IMR-90 (cell line): Measurements from ENCODE around the gene ANKRD33B. TPM values are rescaled to one million over a fixed set of nuclear protein-coding genes. Genes with fewer than 3 reads are reported as not detected.

ENCODE experiments used
- ATAC-seq: fragments of 200-7000 bp; cut with Tn5 transposase; 2 replicates; pipeline ENCODE4 v1.9.1; 2020; ENCODE audit warnings: low read depth, mild to moderate bottlenecking, moderate library complexity
- BruUV-seq: library from RNA; stranded (reverse); fragments of 400-500 nt; replicated peaks from 2 replicates; lab custom pipeline; 2021; lab: Mats Ljungman, UMichigan
- CTCF ChIA-PET: fragments of 300-600 bp; formaldehyde crosslinking; extraction: SDS; loops from one replicate; lab custom pipeline; 2021; ENCODE audit warnings: antibody characterized with exemption; lab: Yijun Ruan, JAX
- POLR2A ChIA-PET: fragments of 300-600 bp; sonication (Branson Sonifier 250); formaldehyde crosslinking; loops from one replicate; lab custom pipeline; 2022; ENCODE audit warnings: antibody characterized with exemption; ENCODE audit not compliant: unreplicated experiment; lab: Charles Lee
- DNase-seq: peaks from one replicate; pipeline ENCODE4 v3.0.0; 2013
- H2AFZ ChIP-seq: replicated peaks from 2 replicates; pipeline ENCODE3; 2013; ENCODE audit warnings: low read length, mild to moderate bottlenecking; ENCODE audit not compliant: poor library complexity
- H2AK5ac ChIP-seq: 2 replicates; pipeline ENCODE4 v1.6.1; 2013; ENCODE audit warnings: low read depth, low read length, inconsistent platforms
- H2AK9ac ChIP-seq: replicated peaks from 2 replicates; pipeline ENCODE3; 2013; ENCODE audit warnings: mild to moderate bottlenecking, low read depth, low read length, moderate library complexity; ENCODE audit not compliant: poor library complexity
- H2BK120ac ChIP-seq: 2 replicates; pipeline ENCODE4 v1.6.1; 2013; ENCODE audit warnings: low read depth, low read length, inconsistent platforms
- H2BK15ac ChIP-seq: 3 replicates; pipeline ENCODE4 v1.6.1; 2013; ENCODE audit warnings: low read depth, low read length, inconsistent platforms
- H2BK20ac ChIP-seq: 2 replicates; pipeline ENCODE4 v1.6.1; 2013; ENCODE audit warnings: low read depth, mild to moderate bottlenecking, inconsistent platforms, low read length, moderate library complexity
- H2BK5ac ChIP-seq: 2 replicates; pipeline ENCODE4 v1.6.1; 2013; ENCODE audit warnings: mild to moderate bottlenecking, low read depth, low read length, inconsistent platforms; ENCODE audit not compliant: poor library complexity, severe bottlenecking
- H3K14ac ChIP-seq: replicated peaks from 2 replicates; pipeline ENCODE4 v1.6.1; 2013; ENCODE audit warnings: low read depth, low read length, inconsistent platforms
- H3K18ac ChIP-seq: 2 replicates; pipeline ENCODE4 v1.6.1; 2013; ENCODE audit warnings: low read depth, low read length, control low read depth
- H3K23ac ChIP-seq: 2 replicates; pipeline ENCODE4 v1.6.1; 2013; ENCODE audit warnings: low read depth, low read length, inconsistent platforms
- H3K27ac ChIP-seq: 2 replicates; pipeline ENCODE4 v1.5.1; 2013; ENCODE audit warnings: mild to moderate bottlenecking, control low read depth, low read length; ENCODE audit not compliant: insufficient read depth
- H3K27me3 ChIP-seq: 2 replicates; pipeline ENCODE4 v1.6.1; 2013; ENCODE audit warnings: low read length; ENCODE audit not compliant: control insufficient read depth, insufficient read depth
- H3K36me3 ChIP-seq: 2 replicates; pipeline ENCODE4 v1.6.1; 2013; ENCODE audit warnings: low read length, mixed read lengths; ENCODE audit not compliant: control insufficient read depth, insufficient read depth
- H3K4ac ChIP-seq: 2 replicates; pipeline ENCODE4 v1.6.1; 2013; ENCODE audit warnings: low read depth, low read length, inconsistent platforms
- H3K4me1 ChIP-seq: 2 replicates; pipeline ENCODE4 v1.6.1; 2013; ENCODE audit warnings: low read length, mixed read lengths; ENCODE audit not compliant: control insufficient read depth, insufficient read depth
- H3K4me2 ChIP-seq: 2 replicates; pipeline ENCODE4 v1.6.1; 2013; ENCODE audit warnings: low read depth, mild to moderate bottlenecking, control low read depth, low read length, moderate library complexity
- H3K4me3 ChIP-seq: 2 replicates; pipeline ENCODE4 v1.5.1; 2013; ENCODE audit warnings: low read depth, mild to moderate bottlenecking, control low read depth, low read length, moderate library complexity; ENCODE audit not compliant: insufficient read depth
- H3K56ac ChIP-seq: 2 replicates; pipeline ENCODE4 v1.6.1; 2013; ENCODE audit warnings: low read length, inconsistent platforms; ENCODE audit not compliant: insufficient read depth; ENCODE audit errors: extremely low read depth
- H3K79me1 ChIP-seq, 2 experiments: 2 replicates each; pipeline ENCODE4 v1.6.1; 2013; ENCODE audit warnings: low read length in 2 of 2, inconsistent platforms in 1 of 2, low read depth in 1 of 2
- H3K9ac ChIP-seq: 2 replicates; pipeline ENCODE4 v1.6.1; 2013; ENCODE audit warnings: low read depth, low read length, control low read depth
- H3K9me1 ChIP-seq: 2 replicates; pipeline ENCODE4 v1.6.1; 2013; ENCODE audit warnings: low read length, inconsistent platforms; ENCODE audit not compliant: insufficient read depth
- H3K9me3 ChIP-seq: 2 replicates; pipeline ENCODE4 v1.6.1; 2013; ENCODE audit warnings: low read length; ENCODE audit not compliant: control insufficient read depth, insufficient read depth
- H4K20me1 ChIP-seq: 2 replicates; pipeline ENCODE4 v1.6.1; 2013; ENCODE audit warnings: low read length, inconsistent platforms; ENCODE audit not compliant: insufficient read depth
- H4K5ac ChIP-seq: 2 replicates; pipeline ENCODE4 v1.6.1; 2013; ENCODE audit warnings: mild to moderate bottlenecking, low read depth, low read length, control low read depth
- H4K8ac ChIP-seq, 2 experiments: 2 replicates each; pipeline ENCODE4 v1.6.1; 2013; ENCODE audit warnings: low read depth in 2 of 2, low read length in 2 of 2, control low read depth in 1 of 2, inconsistent platforms in 1 of 2
- H4K91ac ChIP-seq: 2 replicates; pipeline ENCODE4 v1.6.1; 2013; ENCODE audit warnings: low read depth, low read length, inconsistent platforms; ENCODE audit not compliant: insufficient read depth
- CEBPB ChIP-seq: IDR thresholded peaks from 2 replicates; pipeline ENCODE4 v1.6.1; 2012; ENCODE audit warnings: low read depth, low read length, improper control_type of control experiment
- FOS ChIP-seq: fragments of 150-350 bp; IDR thresholded peaks from 2 replicates; pipeline ENCODE4 v1.6.1; 2016; ENCODE audit warnings: low read depth, low read length
- MAFK ChIP-seq: IDR thresholded peaks from 2 replicates; pipeline ENCODE4 v1.6.1; 2012; ENCODE audit warnings: low read depth, low read length, improper control_type of control experiment
- RAD21 ChIP-seq: IDR thresholded peaks from 2 replicates; pipeline ENCODE4 v1.6.1; 2012; ENCODE audit warnings: low read length, improper control_type of control experiment
- RFX5 ChIP-seq: IDR thresholded peaks from 2 replicates; pipeline ENCODE4 v1.8.0; 2012; ENCODE audit warnings: low read depth, mild to moderate bottlenecking, low read length, moderate library complexity
- USF2 ChIP-seq: fragments of 150-350 bp; IDR thresholded peaks from 2 replicates; pipeline ENCODE4 v1.6.1; 2017; ENCODE audit warnings: mild to moderate bottlenecking, antibody characterized with exemption, low read length, low read depth
- WGBS, 2 experiments: methylation state at CpG; one replicate each; pipeline versions ENCODE4 v1.1.5 to v1.1.7; 2013; ENCODE audit warnings: missing lambda C conversion rate in 2 of 2; ENCODE audit not compliant: insufficient read length in 1 of 2; ENCODE audit errors: extremely low coverage in 2 of 2; 5-methylcytosine and 5-hydroxymethylcytosine counted together
- dilution Hi-C: fragments of 300-500 bp; cut with HindIII; formaldehyde crosslinking; loops from one replicate; pipeline ENCODE4 v1.14.3; 2018; ENCODE audit warnings: low sequenced_read_pairs; ENCODE audit not compliant: unreplicated experiment
- in situ Hi-C: fragments of 300-500 bp; cut with MboI; formaldehyde crosslinking; loops from 3 replicates; pipeline ENCODE4 v1.14.3; 2019; ENCODE audit warnings: low sequenced_read_pairs, inconsistent platforms, mixed read lengths
- intact Hi-C: fragments of 100-400 bp; cut with micrococcal nuclease; formaldehyde crosslinking; loops from 2 replicates; pipeline ENCODE4 v1.10.0; 2022
- polyA plus RNA-seq, 3 experiments: library from polyadenylated mRNA; depleted of rRNA; stranded (reverse); fragments of >200 nt; gene quantifications; 2 replicates each; pipeline ENCODE4 v1.2.3, GENCODE V29; 2012; ENCODE audit warnings: low replicate concordance in 1 of 3
- total RNA-seq: library from RNA; depleted of rRNA; stranded (reverse); fragments of >200 nt; gene quantifications from 2 replicates; pipeline ENCODE4 v1.2.3, GENCODE V29; 2012

The ANKRD33B gene
- total and polyA plus RNA-seq, 2 of the 4 experiments (the other 2 are of a cell fraction) = 2.5 to 3.3 TPM

- ATAC-seq (no peak), DNase-seq (no peak)
- CTCF ChIA-PET = no interaction called here
- Histone ChIP-seq H3K9ac (no peak overlapping the region), H3K9me3 (no peaks in the 10 kb centered on the region), H3K4ac (no peak overlapping the region), H3K27ac (no peak overlapping the region), H4K8ac (no peak overlapping the region), H2BK15ac (no peak overlapping the region), H3K23ac (no peak overlapping the region), H4K20me1 (peaks cover 44% of the 10 kb centered on the region), H3K79me1 (peaks cover 4 to 38% of the 10 kb centered on the region in 2 experiments), H2AFZ (no peak overlapping the region), H3K4me2 (no peak overlapping the region), H4K5ac (no peak overlapping the region), H3K4me1 (no peaks in the 10 kb centered on the region; the same call in 1 of the 2 replicates), H3K4me3 (no peak overlapping the region), H3K27me3 (no peaks in the 10 kb centered on the region), H2AK9ac (no peak overlapping the region), H3K14ac (no peak overlapping the region), H4K91ac (no peak overlapping the region), H3K36me3 (peaks cover 37% of the 10 kb centered on the region; the same call in 1 of the 2 replicates), H2AK5ac (no peak overlapping the region), H2BK120ac (no peak overlapping the region), H2BK20ac (no peak overlapping the region), H3K18ac (no peak overlapping the region), H3K56ac (no peak overlapping the region), H2BK5ac (no peak overlapping the region), H3K9me1 (peaks cover 6% of the 10 kb centered on the region; the same call in 1 of the 2 replicates)
- no TSS peak for BruUV-seq
- 60% methylated on average over 20 of the region's 60 CpGs; no CpG with 5 or more reads in 1 of the 2 experiments for WGBS, 2 experiments
- intact Hi-C loops = no loop called here
- TF ChIP-seq RFX5 = no peak
- no peak for TF ChIP-seq RAD21
- no peak for TF ChIP-seq MAFK
- no peak for TF ChIP-seq FOS
- TF ChIP-seq USF2 = no peak
- no peak for TF ChIP-seq CEBPB
- POLR2A ChIA-PET = no interaction called here
- in situ Hi-C loops = no loop called here
- dilution Hi-C loops = no loop called here
Measured at GRCh38 chr5:10648806-10649665, 85.2 kb downstream of the ANKRD33B start.
